ENCODE data around the gene RAC2. TPM values are rescaled to one million over a fixed set of nuclear protein-coding genes. Genes with fewer than 3 reads are reported as not detected.
"Not testable (repeated sequence)": the region's sequence is repeated elsewhere in the genome, so short reads cannot be mapped to it uniquely, and the experiment has no call there.

RAC2 gene
- polyA plus RNA-seq, 12 donors, result 3.3 to 32.8 (median 5.5) TPM; not detected in 1

DNA sequence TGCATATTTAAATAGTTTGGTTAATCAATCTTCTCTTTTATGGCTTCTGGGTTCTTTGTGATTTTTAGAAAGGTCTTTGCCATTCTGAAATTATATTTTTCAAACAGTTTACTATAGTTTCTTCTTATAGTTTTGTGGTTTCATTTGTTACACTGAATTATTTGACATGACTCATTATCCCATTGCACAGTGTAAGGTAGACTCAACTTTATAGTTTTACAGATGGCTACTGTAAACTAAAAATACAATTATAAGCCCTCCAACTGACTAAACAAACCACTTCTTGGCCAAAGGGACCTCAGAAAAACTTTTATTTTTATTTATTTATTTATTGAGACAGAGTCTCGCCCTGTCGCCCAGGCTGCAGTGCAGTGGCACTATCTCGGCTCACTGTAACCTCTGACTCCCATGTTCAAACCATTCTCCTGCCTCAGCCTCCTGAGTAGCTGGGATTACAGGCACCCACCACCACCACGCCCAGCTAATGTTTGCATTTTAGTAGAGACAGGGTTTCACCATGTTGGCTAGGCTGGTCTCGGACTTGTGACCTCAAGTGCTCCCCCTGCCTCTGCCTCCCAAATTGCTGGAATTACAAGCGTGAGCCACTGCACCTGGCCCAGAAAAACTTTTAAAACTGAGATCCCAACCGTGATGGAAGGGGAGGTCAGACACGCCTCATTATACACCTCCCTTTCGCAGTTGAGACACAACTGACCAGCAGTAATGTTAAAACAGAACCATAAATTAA is 14.1 kb upstream of the RAC2 start:
- no peak for DNase-seq

DNA sequence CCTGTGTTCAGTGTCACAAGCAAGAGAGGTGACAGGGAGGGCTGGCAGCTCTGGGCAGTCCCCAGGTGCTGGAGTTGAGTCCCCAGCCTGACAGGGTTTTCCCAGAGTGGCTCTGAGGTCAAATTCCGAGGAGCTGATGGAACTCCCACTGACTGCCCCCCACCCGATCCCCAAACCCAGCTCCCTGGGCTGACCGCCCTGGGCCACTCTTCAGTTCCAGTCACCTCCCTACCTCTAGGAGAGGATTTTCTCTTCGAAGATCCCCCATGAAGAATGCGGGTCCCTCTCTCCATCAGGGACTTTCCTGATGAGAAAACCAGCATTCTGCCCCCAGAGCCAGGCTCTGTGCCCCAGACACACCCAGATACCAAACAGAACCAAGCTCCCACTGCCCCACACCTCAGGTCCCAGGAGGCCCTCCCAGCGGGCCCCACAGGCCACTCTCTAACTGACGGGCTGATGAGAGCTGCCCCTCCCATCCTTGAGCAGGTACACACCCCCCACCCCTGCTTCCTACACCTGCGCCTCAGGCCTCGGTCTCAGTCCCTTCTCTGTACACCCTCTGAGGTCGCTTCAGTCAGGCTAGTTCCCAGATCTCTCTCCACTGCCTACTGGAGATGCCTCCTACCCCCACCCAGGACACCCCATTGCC is 12.1 kb upstream of the RAC2 start:
- DNase-seq, result no peak

DNA sequence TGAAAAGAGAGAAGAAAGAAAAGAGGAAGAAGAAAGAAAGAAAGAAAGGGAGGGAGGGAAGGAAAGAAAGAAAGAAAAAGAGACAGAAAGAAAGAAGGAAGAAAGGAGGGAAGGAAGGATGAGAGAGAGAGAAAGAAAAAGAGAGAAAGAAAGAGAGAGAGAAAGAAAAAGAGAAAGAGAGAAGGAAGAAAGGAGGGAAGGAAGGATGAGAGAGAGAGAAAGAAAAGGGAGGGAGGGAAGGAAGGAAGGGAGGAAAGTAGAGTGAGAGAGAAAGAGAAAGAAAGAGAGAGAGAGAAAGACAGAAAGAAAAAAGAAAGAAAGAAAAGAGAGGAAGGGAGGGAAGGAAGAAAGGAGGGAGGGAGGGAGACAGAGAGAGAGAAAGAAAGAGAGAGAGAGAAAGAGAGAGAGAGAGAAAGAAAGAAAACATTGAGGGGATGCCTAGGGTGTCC is 11.5 kb upstream of the RAC2 start:
- DNase-seq, result no peak

DNA sequence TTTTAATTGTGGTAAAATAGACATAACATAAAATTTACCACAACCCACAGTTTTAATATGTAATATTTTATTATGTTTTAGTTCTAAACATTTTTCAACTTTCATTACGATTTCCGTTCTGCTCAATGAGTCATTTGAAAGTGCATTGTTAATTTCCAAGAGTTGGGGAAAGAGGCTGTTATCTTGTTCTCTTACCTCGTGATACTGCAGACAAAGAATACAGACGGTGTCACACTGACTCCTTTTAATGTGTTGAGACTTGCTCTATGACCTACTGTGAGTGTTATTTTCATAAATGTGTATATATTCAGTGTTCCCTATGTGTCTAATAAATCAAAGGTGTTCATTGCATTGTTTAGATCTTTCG is 10.8 kb upstream of the RAC2 start:
- no peak for DNase-seq

DNA sequence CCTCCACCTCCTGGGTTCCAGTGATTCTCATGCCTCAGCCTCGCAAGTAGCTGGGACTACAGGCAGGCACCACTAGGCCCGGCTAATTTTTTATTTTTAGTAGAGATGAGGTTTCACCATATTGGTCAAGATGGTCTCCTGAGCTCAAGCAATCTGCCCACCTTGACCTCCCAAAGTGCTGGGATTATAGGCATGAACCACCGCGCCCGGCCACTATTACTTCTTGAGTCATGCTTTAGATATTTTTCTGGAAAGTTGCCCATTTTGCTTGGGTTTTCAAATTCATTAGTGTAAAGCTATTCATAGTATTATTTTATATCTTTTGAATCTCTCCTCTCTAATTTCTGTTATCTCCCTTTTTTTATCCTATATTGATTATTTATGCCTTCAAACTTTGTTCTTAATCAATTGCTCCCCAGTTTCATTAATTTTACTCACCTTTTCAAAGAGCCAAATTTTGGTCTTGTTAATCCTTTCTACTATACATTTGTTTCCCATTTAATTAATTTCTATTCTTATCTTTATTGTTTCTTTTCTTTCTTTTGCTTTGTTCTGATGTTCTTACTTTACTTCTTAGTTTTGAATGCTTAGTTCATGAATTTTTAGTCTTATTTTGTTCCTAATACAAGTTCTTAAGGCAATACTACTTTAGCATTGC is 10.3 kb upstream of the RAC2 start:
- no peak for DNase-seq

DNA sequence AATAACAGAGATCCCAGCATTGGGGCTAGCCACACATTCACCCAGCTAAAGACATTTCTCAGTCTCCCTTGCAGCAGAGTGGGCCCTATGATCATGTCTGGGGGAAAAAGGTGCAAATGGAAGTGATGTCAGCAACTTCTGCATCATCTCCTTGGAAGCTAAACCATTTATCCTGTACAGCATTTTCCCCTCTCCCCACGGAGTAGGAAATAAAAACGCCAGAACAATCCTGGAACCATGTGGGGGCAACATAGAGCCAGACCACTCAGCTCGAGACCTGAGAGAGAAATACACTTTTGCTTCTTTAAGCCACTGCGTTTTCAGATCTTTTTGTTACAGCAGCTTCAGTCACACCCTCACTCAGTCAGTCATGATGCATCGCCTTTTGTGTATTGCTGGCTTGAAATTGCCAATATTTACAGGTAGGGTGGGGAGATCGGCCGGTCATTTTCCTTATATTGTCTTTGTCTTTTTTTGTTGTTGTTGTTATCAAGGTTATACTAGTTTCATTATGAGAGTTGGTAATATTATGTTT is 9.1 kb upstream of the RAC2 start:
- no peak for DNase-seq

DNA sequence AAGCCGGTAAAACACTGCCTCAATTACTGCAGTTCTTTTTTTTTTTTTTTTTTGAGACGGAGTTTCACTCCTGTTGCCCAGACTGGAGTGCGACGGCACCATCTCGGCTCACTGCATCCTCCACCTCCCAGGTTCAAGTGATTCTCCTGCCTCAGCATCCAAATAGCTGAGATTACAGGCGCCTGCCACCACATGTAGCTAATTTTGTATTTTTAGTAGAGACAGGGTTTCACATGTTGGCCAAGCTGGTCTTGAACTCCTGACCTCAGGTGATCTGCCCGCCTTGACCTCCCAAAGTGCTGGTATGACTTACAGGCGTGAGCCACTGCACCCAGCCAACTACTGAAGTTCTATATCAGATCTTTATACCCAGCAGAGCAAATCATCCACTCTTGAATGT is 7.8 kb upstream of the RAC2 start:
- not testable (repeated sequence) for DNase-seq

DNA sequence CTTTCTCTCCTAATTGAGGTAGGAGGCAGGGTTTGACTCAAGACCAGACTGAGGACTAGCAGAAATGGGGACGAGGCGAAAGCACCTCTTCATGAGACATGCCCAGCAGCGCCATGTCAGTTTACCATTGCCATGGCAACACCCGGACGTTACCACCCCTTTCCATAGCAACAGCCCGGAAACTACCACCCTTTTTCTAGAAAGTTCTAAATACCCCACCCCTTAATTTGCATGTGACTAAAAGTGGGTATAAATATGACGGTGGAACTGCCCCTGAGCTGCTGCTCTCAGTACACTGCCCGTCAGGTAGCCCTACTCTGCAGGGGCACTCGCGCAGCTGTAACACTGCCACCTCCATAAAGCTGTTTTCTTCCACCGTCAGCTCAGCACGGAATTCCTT is 5.9 kb upstream of the RAC2 start:
- no peak for DNase-seq

DNA sequence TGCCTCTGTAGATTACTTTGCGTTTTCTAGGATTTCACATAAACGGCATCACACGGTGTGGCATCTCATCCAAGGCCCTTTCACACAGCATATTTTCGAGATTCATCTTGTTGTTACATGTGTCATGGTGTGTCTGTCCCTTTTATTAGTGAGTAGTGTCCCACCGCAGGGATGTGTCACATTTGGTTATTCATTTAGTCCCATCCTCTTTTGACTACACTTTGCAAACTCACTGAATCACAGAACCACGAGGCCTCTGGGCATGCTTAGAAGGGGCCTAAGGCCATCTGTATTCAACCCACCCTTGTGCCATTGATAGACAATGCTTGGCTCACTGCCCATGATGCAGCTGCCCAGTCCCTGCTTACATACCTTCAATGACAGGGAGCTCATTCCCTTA is 4.2 kb upstream of the RAC2 start:
- no peak for DNase-seq

DNA sequence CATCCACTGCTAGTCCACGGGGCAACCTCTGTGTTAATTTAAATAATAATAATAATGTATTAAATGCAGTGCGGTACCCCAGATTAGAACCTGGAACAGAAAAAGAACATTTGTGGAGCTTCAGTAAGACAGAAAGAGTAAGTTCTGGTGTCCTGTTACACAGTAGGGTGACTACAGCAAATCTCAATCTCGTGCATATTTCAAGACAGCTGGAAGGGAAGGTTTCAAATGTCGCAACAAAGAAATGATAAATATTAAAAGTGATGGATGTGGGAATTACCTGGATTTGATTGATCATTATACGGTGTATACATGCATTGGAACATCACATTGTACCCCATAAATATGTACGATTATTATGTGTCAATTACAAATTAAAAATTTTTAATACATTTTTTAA is 1.7 kb upstream of the RAC2 start:
- DNase-seq, result no peak

DNA sequence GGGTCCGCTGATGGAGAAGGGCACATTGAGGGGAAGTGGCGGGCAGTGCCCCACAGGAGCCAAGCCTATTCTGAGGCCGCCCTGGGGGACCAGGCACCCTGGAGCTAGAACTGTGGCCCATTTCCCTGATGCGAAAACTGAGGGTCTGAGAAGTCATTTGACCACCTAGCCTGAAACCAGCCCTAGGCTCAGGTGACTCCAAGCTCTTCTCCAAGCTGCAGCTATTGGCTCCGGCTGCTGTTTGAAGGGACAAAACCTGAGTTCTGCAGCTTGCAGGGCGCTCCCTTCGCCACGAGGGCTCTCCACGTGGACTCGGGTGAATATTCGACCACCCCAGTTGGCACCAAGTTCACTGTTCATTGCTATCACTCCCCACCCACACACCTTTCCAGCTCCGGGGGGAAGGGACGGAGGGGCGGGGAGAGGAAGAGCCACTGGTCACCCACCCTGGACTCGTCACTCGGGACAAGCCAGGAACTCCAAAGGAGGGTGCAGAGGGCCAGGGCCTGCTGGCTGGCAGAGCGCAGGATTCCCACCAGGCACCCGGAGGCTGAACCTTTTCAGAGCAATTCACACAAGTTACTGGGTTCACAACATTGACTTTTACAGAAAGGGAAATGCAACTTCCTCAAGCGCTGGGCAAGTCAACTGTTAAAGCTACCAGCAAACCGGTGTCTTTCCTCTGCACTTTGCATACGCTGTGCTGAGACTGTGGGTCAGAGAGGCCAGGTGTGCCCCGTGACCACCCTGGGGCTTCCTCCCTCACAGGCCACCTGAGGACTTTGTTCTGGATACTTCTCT is 1.1 kb upstream of the RAC2 start:
- DNase-seq, result no peak

DNA sequence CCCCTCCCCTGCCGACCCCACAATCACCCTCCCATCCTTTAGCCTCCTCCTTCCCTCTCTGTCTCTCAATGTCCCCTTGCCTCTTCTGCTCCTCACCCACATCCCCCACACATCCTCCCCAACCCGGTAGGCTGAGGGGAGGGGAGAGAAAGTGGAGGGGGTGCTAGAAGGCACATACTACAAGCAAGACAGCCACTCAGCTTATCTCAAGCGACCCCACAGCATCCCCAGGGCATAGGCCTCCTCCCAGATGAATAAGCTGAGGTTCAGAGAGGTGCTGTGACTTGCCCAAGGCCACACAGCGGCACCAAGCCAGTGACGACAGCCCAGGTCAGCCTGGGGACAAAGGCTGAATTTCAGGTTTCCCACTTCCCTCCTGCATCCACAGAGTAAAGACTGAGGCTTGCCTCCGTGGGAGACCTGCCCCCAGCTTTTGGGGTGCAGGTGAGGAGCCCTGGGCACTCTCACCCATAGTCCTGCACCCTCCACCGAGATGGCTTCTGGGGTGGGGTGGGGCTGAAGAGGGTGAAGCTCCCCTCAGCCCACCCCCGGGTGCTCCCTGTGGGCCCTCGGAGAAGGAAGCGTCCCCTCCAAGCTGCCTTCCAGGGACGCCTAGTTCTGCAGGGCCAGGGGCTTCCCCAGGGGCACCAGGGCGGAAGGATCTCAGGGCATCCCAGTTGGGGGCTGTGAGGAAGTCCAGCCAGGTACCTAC is 511 bp downstream of the RAC2 start:
- no peak for DNase-seq

DNA sequence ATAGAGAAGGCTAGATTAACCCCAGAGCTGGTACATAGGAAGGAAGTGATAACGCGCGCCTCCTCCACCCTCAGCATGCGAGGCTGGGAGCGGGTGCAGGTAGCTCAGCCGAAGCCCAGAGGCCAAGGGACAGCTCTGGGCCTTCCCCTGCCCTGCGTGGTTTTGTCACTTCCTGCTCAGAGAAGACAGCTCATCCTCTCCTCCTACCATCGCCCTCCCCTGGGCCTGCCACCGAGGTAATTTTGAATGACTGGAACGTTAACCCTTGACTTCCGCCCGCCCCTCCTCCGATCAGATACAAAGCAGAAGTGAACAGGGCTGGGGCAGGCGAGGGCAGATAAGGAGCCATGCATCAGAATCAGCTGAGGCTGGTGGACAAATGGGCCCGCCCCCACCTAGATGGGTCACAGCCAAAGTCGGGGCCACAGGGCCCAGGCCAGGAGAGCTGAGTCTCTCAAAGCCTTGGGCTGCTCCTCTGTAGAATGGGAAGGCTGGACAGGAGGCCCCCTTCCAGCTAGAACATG is 1.6 kb downstream of the RAC2 start:
- DNase-seq, result no peak

DNA sequence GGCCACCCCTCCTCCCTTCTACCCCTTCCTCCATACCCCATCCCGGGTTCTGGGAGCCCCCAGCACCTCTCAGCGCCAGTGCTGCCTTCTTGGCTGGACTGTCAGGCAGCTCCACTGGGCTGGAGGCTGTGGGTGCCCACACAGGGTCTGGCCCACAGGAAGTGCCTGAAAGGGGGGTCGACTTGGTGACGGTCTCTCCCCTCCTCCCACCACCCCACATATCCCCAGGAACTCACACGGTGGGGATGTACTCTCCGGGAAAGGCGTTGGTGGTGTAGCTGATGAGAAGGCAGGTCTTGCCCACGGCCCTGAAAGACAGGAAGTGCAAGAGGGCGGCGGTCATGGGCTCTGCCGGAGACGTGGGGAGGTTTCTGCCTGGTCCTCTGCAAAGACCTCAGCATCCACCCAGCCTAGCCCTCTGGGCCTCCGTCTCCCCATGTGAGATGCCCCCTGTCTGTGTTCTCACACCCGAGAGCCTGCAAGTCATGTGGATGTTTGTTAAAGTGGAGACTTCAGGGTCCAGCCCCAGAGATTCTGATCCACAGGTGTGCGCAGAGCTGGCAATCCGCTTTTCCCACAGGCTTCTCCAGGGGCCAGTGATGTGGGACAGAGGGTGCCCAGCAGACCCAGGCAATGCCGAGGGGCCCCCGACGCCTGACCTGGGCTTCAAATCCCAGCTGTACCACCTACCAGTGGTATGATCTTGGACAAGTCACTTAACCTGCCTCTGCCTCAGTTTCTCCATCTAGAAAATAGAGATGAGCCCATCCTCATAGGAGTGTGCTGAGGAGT is 2.5 kb downstream of the RAC2 start:
- no peak for DNase-seq

DNA sequence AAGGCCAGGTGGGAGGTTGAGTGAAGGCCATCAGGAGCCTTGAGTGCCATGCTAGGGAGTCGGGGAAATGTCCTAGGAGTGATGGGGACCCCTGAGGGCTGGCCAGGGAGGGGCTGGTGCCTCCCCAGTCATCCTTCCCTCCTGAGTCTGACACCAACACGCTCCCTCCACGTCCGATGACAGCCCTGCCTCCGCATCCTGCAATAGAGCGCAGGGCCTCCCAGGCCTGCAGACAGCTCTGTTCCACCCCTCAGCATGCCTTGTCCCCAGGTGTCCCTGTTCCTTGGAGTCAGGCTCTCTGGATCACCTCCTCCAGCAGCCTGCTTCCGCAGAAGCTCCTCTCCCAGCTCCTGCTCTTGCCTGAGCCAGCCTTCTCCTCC is 3.1 kb downstream of the RAC2 start:
- DNase-seq, result no peak

DNA sequence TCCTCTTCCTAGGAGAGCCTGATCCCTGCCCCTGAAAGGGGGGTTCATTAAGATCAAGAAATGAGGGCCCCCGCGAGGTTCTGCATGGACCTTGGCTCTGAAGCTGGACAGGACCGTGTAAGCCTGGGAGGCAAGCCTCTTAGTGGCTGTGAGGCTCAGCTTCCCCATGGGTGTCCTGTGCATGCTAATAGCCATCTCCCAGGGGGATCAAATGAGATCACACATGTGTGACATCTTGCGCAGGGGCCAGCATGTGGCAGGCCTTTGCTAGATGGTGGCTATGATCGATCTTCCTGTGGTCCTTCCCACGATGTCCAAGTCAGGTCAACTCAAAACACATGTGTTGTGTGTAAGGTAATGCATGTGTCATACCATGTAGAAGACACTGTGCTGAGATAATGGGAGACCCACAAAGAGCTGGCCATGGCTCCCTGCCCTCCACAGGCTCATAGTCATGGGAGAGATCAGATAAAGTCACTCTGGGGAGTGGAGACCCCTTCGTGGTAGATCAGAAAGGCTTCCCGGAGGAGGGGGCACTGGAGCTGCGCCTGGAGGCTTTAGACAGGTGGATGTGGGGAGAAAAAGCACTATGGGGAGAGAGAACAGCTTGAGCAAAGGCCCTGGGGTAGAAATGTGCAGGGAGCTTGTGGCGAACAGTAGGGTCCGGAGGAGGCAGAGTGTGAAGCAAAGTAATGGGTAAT is 3.7 kb downstream of the RAC2 start:
- DNase-seq, result no peak

DNA sequence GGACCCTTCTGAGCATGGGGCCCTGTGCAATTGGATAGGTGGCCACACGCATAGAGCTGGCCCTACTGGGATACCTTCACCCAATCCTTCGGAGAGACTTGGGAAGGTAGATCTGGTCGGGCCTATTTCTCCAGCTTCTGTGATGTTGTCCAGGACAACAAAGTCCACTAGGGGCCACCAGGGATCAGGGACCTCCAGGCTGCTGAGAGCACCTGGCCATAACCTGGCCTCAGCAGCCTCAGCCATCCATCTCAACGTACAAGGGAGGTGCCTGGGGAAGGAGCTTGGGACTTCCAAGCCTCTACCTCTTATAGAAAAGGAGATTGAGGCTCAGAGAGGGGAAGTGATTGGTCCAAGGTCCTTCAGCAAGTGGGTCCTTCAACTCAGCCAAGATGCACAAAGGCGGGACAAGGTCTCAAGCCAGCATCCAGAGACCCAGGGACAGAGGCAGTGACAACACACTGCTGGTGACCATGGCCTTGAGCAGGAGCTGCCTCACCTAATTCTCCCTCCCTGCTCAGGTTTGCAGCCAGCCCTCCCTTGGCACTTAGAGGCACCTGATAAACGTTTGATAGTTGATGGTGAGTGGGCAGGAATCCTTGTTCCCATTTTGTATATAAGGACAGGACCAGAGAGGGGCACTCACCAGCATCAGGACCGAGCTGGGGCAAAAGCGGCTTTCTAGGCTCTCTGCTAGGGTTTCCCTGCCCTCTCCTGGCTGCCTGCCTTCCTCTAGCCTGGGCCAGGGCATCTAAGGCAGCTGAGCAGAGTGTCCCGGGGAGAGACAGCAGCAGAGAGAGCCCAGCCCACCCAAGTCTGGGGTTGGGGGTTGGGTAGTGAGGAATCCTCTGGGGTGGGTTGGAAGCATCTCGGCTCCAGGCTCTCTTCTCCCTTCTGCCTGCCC is 4.5 kb downstream of the RAC2 start:
- no peak for DNase-seq
